Testis (tissue), 3 donors: ENCODE measurements around the gene GRM7. TPM values are rescaled to one million over a fixed set of nuclear protein-coding genes. Genes with fewer than 3 reads are reported as not detected.
A peak's percentile ranks its signal among the peaks of the same experiment; 100 is the strongest.

Experiments
- DNase-seq: peaks from one replicate; pipeline ENCODE4 v3.0.0-alpha.2; 2019
- H3K27ac ChIP-seq, 2 donors: fragments of 200-600 bp; sonication (generic); one replicate each; pipeline ENCODE4 v1.5.1; 2019
- H3K27me3 ChIP-seq: fragments of 200-600 bp; sonication (generic); one replicate; pipeline ENCODE4 v1.5.1; 2019
- H3K36me3 ChIP-seq: fragments of 200-600 bp; sonication (generic); one replicate; pipeline ENCODE4 v1.5.1; 2017; ENCODE audit warnings: low read depth; ENCODE audit errors: missing control alignments
- H3K4me1 ChIP-seq: fragments of 200-600 bp; sonication (generic); one replicate; pipeline ENCODE4 v1.5.1; 2019
- H3K4me3 ChIP-seq, 2 donors: fragments of 200-600 bp; sonication (generic); one replicate each; pipeline ENCODE4 v1.5.1; 2017 to 2019
- H3K9me3 ChIP-seq: fragments of 200-600 bp; sonication (generic); one replicate; pipeline ENCODE4 v1.5.1; 2017
- POLR2A ChIP-seq: fragments of 450-650 bp; IDR thresholded peaks from one replicate; pipeline ENCODE4 v1.6.1; 2017; ENCODE audit warnings: antibody characterized with exemption, mild to moderate bottlenecking, moderate library complexity
- WGBS, 2 donors: methylation state at CpG; one replicate each; pipeline ENCODE4 v1.1.5; 2018; 5-methylcytosine and 5-hydroxymethylcytosine counted together
- intact Hi-C: fragments of 100-400 bp; cut with DNase I; formaldehyde crosslinking; loops from one replicate; pipeline ENCODE4 v1.15.1; 2023; ENCODE audit warnings: low total_unique reads
- polyA plus RNA-seq: library from polyadenylated mRNA; stranded (reverse); fragments of 350-450 nt; fragmentation: Illumina TruSeq; extraction: RNeasy Lipid Tissue Mini Kit (QIAGEN cat#74804); gene quantifications from one replicate; pipeline ENCODE4 v1.2.3, GENCODE V29; 2014; ENCODE audit warnings: low read depth, low replicate concordance; ENCODE audit not compliant: insufficient read depth
- total RNA-seq, 2 donors: library from RNA; depleted of rRNA; stranded (reverse); fragments of >200 nt; gene quantifications; one replicate each; pipeline ENCODE4 v1.2.3, GENCODE V29; 2016
- TF ChIP-seq, protein P1 (sequence below), 3 experiments: fragments of 450-650 bp in 2 of 3; fragments of 200-600 bp in 1 of 3; sonication (generic) in 1 of 3; IDR thresholded peaks; one replicate each; pipeline ENCODE4 v1.5.1; 2016 to 2019; ENCODE audit warnings: antibody characterized with exemption in 3 of 3, mild to moderate bottlenecking in 2 of 3, moderate library complexity in 1 of 3

Gene GRM7
- total and polyA plus RNA-seq, 3 donors from 2014 or later = 2.0 to 3.2 (median 2.7) TPM

DNA sequence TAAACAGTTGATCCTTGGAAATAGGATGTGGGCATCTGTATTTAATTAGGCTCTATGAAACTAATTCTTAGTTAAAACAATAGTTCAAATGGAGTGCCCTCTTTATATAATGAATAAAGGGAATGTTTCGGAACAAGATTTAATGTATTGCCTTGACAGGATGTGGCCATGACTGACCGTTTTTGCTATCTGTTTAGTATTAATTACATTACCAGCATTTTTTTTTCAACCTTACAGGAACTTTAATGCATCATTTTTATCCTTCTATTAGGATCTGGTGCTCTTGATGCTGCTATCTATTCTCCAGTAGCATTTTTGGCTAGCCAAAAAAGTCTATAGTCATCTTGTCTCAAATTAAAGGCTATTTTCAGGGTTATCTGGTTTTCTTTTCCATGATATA is 340.9 kb downstream of the GRM7 start:
- no peak overlapping the region for H3K27ac ChIP-seq
- no peaks in the 10 kb centered on the region for H3K36me3 ChIP-seq
- no peak for TF ChIP-seq POLR2A
- H3K9me3 ChIP-seq = no peaks in the 10 kb centered on the region
- intact Hi-C loops = no loop called here
- DNase-seq = no peak
- H3K4me3 ChIP-seq = no peak overlapping the region
- no peaks in the 10 kb centered on the region for H3K27me3 ChIP-seq
- H3K4me1 ChIP-seq = peaks cover 6% of the 10 kb centered on the region
- WGBS, 2 donors = 65 to 69% methylated on average over 2 of the region's 2 CpGs

DNA sequence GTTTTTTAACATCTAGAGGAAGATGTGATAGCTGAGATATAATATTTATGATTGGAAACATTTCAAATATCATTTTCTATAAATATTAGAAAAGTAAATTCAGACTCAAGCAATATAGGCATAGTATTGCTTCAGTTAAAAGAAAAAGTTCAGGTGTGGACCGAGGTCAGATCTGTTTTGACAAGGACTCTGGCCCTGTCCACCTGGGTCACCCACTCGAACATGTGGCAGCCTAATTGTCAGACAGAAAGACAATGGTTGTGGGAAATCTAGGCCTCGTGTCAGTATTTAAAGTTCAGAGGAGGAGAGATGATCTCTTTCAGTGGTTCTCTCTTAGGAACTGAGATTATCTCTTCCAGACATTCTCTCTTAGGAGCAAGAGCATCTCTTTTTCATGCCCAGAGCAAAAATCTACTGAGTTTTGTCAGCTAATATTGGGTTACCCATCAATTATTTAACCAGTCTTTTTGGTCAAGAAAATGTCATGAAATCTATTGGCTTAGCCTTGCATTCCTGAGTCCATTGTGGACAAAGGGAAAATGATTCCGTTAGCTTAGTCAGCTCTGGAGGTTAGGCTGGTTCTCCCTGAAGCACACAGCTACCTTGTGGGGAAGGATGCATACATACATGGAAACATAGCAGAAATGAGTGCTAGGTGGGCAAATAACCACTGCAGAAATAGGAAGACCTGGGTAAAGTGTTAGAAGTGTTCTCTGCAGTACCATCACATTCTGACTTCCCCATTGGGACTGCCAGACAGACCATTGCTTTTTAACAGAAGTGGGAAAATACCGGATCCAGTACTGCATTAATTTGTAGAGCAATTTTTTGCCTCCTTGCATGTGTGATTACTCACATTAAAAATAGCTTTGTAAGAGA is 343.3 kb downstream of the GRM7 start:
- DNase-seq = no peak
- Histone ChIP-seq H3K4me3 (no peak overlapping the region), H3K36me3 (no peaks in the 10 kb centered on the region), H3K9me3 (no peaks in the 10 kb centered on the region), H3K27ac (no peak overlapping the region), H3K4me1 (peaks cover 6% of the 10 kb centered on the region), H3K27me3 (no peaks in the 10 kb centered on the region)
- TF ChIP-seq, protein P1, sequence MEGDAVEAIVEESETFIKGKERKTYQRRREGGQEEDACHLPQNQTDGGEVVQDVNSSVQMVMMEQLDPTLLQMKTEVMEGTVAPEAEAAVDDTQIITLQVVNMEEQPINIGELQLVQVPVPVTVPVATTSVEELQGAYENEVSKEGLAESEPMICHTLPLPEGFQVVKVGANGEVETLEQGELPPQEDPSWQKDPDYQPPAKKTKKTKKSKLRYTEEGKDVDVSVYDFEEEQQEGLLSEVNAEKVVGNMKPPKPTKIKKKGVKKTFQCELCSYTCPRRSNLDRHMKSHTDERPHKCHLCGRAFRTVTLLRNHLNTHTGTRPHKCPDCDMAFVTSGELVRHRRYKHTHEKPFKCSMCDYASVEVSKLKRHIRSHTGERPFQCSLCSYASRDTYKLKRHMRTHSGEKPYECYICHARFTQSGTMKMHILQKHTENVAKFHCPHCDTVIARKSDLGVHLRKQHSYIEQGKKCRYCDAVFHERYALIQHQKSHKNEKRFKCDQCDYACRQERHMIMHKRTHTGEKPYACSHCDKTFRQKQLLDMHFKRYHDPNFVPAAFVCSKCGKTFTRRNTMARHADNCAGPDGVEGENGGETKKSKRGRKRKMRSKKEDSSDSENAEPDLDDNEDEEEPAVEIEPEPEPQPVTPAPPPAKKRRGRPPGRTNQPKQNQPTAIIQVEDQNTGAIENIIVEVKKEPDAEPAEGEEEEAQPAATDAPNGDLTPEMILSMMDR (IDR thresholded peaks at IDR 0.05) = no peak
- TF ChIP-seq POLR2A = no peak
- intact Hi-C loops = no loop called here
- WGBS, 2 donors = 88 to 92% methylated on average over 5 of the region's 5 CpGs

DNA sequence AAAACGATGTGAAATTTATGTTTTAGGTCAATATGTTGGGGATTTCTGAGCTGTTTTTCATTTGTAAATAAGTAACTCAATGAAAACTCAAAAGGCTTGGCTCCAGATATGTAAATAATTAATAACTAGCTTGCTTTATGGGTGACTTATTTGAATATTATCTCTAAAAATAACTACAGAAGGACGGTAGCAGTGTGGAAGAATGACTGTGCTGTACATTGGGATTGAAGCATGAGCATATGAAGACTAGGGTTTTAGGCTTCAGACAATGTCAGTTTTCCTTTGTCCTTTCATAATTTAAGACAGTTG is 343.9 kb downstream of the GRM7 start:
- TF ChIP-seq, protein P1 (IDR thresholded peaks at IDR 0.05) = no peak
- TF ChIP-seq POLR2A = no peak
- Histone ChIP-seq H3K4me1 (peaks cover 6% of the 10 kb centered on the region), H3K36me3 (no peaks in the 10 kb centered on the region), H3K27me3 (no peaks in the 10 kb centered on the region), H3K27ac (no peak overlapping the region), H3K4me3 (no peak overlapping the region), H3K9me3 (no peaks in the 10 kb centered on the region)
- intact Hi-C loops = no loop called here
- 60 to 67% methylated on average over 2 of the region's 2 CpGs for WGBS, 2 donors
- no peak for DNase-seq

DNA sequence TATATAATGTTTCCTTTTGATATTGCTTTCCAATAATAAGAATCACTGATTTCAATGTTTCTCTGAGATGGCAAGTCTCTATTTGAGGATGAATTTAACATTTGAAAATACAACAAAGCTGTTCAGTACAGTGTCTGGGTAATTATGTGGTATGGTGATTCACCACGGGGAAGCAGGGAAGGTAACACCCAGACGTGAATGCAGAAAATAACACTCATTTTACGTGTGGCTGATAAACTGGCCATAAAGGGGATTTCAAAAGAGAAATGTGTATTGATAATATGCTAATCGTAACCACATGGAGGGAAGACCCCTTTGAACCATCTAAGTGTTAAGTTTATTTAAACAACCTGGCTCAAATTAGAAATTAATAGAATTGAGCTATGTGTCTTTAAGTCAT is 344.6 kb downstream of the GRM7 start:
- no peaks in the 10 kb centered on the region for H3K27me3 ChIP-seq
- intact Hi-C loops = no loop called here
- H3K36me3 ChIP-seq = no peaks in the 10 kb centered on the region
- H3K4me3 ChIP-seq = peak overlapping the region in 1 of 2 donors; percentile 27
- WGBS, 2 donors = 34 to 51% methylated on average over 4 of the region's 4 CpGs
- no peak for DNase-seq
- no peaks in the 10 kb centered on the region for H3K9me3 ChIP-seq
- no peak overlapping the region for H3K27ac ChIP-seq
- TF ChIP-seq, protein P1 (IDR thresholded peaks at IDR 0.05) = no peak
- no peak for TF ChIP-seq POLR2A
- H3K4me1 ChIP-seq = peaks cover 6% of the 10 kb centered on the region

DNA sequence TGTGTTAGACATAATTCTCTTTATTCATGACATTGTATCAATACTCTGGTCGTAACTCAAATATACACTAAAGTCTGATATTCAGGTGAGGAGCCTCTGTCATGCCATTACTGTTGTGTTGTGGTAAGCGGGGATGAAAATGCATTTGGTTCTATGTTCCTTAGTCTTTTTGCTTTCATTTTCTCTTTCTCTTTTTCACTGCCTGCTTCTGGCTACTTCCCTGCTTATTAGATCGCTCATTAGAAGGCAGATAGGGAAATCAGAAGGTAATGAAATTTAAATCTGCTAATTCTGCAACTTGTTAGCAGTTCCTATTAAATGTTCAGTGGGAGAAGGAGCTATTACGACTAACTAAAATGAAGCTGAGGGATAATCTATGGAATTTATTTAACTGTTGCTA is 345.0 kb downstream of the GRM7 start:
- 25 to 30% methylated on average over 4 of the region's 4 CpGs for WGBS, 2 donors
- TF ChIP-seq POLR2A = no peak
- TF ChIP-seq, protein P1 (IDR thresholded peaks at IDR 0.05) = no peak
- intact Hi-C loops = no loop called here
- Histone ChIP-seq H3K9me3 (no peaks in the 10 kb centered on the region), H3K4me3 (peak overlapping the region in 1 of 2 donors; percentile 27), H3K27me3 (no peaks in the 10 kb centered on the region), H3K4me1 (peaks cover 6% of the 10 kb centered on the region), H3K36me3 (no peaks in the 10 kb centered on the region), H3K27ac (no peak overlapping the region)
- DNase-seq = no peak
